IMR-90 (cell line): ENCODE results near the gene SYVN1. TPM values are rescaled to one million over a fixed set of nuclear protein-coding genes. Genes with fewer than 3 reads are reported as not detected.

ENCODE experiments used
- ATAC-seq: fragments of 200-7000 bp; cut with Tn5 transposase; 2 replicates; pipeline ENCODE4 v1.9.1; 2020; ENCODE audit warnings: low read depth, mild to moderate bottlenecking, moderate library complexity
- BruUV-seq: library from RNA; stranded (reverse); fragments of 400-500 nt; replicated peaks from 2 replicates; lab custom pipeline; 2021; lab: Mats Ljungman, UMichigan
- CTCF ChIA-PET: fragments of 300-600 bp; formaldehyde crosslinking; extraction: SDS; loops from one replicate; lab custom pipeline; 2021; ENCODE audit warnings: antibody characterized with exemption; lab: Yijun Ruan, JAX
- POLR2A ChIA-PET: fragments of 300-600 bp; sonication (Branson Sonifier 250); formaldehyde crosslinking; loops from one replicate; lab custom pipeline; 2022; ENCODE audit warnings: antibody characterized with exemption; ENCODE audit not compliant: unreplicated experiment; lab: Charles Lee
- DNase-seq: peaks from one replicate; pipeline ENCODE4 v3.0.0; 2013
- H2AFZ ChIP-seq: replicated peaks from 2 replicates; pipeline ENCODE3; 2013; ENCODE audit warnings: low read length, mild to moderate bottlenecking; ENCODE audit not compliant: poor library complexity
- H2AK5ac ChIP-seq: 2 replicates; pipeline ENCODE4 v1.6.1; 2013; ENCODE audit warnings: low read depth, low read length, inconsistent platforms
- H2AK9ac ChIP-seq: replicated peaks from 2 replicates; pipeline ENCODE3; 2013; ENCODE audit warnings: mild to moderate bottlenecking, low read depth, low read length, moderate library complexity; ENCODE audit not compliant: poor library complexity
- H2BK120ac ChIP-seq: 2 replicates; pipeline ENCODE4 v1.6.1; 2013; ENCODE audit warnings: low read depth, low read length, inconsistent platforms
- H2BK15ac ChIP-seq: 3 replicates; pipeline ENCODE4 v1.6.1; 2013; ENCODE audit warnings: low read depth, low read length, inconsistent platforms
- H2BK20ac ChIP-seq: 2 replicates; pipeline ENCODE4 v1.6.1; 2013; ENCODE audit warnings: low read depth, mild to moderate bottlenecking, inconsistent platforms, low read length, moderate library complexity
- H2BK5ac ChIP-seq: 2 replicates; pipeline ENCODE4 v1.6.1; 2013; ENCODE audit warnings: mild to moderate bottlenecking, low read depth, low read length, inconsistent platforms; ENCODE audit not compliant: poor library complexity, severe bottlenecking
- H3K14ac ChIP-seq: replicated peaks from 2 replicates; pipeline ENCODE4 v1.6.1; 2013; ENCODE audit warnings: low read depth, low read length, inconsistent platforms
- H3K18ac ChIP-seq: 2 replicates; pipeline ENCODE4 v1.6.1; 2013; ENCODE audit warnings: low read depth, low read length, control low read depth
- H3K23ac ChIP-seq: 2 replicates; pipeline ENCODE4 v1.6.1; 2013; ENCODE audit warnings: low read depth, low read length, inconsistent platforms
- H3K27ac ChIP-seq: 2 replicates; pipeline ENCODE4 v1.5.1; 2013; ENCODE audit warnings: mild to moderate bottlenecking, control low read depth, low read length; ENCODE audit not compliant: insufficient read depth
- H3K27me3 ChIP-seq: 2 replicates; pipeline ENCODE4 v1.6.1; 2013; ENCODE audit warnings: low read length; ENCODE audit not compliant: control insufficient read depth, insufficient read depth
- H3K36me3 ChIP-seq: 2 replicates; pipeline ENCODE4 v1.6.1; 2013; ENCODE audit warnings: low read length, mixed read lengths; ENCODE audit not compliant: control insufficient read depth, insufficient read depth
- H3K4ac ChIP-seq: 2 replicates; pipeline ENCODE4 v1.6.1; 2013; ENCODE audit warnings: low read depth, low read length, inconsistent platforms
- H3K4me1 ChIP-seq: 2 replicates; pipeline ENCODE4 v1.6.1; 2013; ENCODE audit warnings: low read length, mixed read lengths; ENCODE audit not compliant: control insufficient read depth, insufficient read depth
- H3K4me2 ChIP-seq: 2 replicates; pipeline ENCODE4 v1.6.1; 2013; ENCODE audit warnings: low read depth, mild to moderate bottlenecking, control low read depth, low read length, moderate library complexity
- H3K4me3 ChIP-seq: 2 replicates; pipeline ENCODE4 v1.5.1; 2013; ENCODE audit warnings: low read depth, mild to moderate bottlenecking, control low read depth, low read length, moderate library complexity; ENCODE audit not compliant: insufficient read depth
- H3K56ac ChIP-seq: 2 replicates; pipeline ENCODE4 v1.6.1; 2013; ENCODE audit warnings: low read length, inconsistent platforms; ENCODE audit not compliant: insufficient read depth; ENCODE audit errors: extremely low read depth
- H3K79me1 ChIP-seq, 2 experiments: 2 replicates each; pipeline ENCODE4 v1.6.1; 2013; ENCODE audit warnings: low read length in 2 of 2, inconsistent platforms in 1 of 2, low read depth in 1 of 2
- H3K9ac ChIP-seq: 2 replicates; pipeline ENCODE4 v1.6.1; 2013; ENCODE audit warnings: low read depth, low read length, control low read depth
- H3K9me1 ChIP-seq: 2 replicates; pipeline ENCODE4 v1.6.1; 2013; ENCODE audit warnings: low read length, inconsistent platforms; ENCODE audit not compliant: insufficient read depth
- H3K9me3 ChIP-seq: 2 replicates; pipeline ENCODE4 v1.6.1; 2013; ENCODE audit warnings: low read length; ENCODE audit not compliant: control insufficient read depth, insufficient read depth
- H4K20me1 ChIP-seq: 2 replicates; pipeline ENCODE4 v1.6.1; 2013; ENCODE audit warnings: low read length, inconsistent platforms; ENCODE audit not compliant: insufficient read depth
- H4K5ac ChIP-seq: 2 replicates; pipeline ENCODE4 v1.6.1; 2013; ENCODE audit warnings: mild to moderate bottlenecking, low read depth, low read length, control low read depth
- H4K8ac ChIP-seq, 2 experiments: 2 replicates each; pipeline ENCODE4 v1.6.1; 2013; ENCODE audit warnings: low read depth in 2 of 2, low read length in 2 of 2, control low read depth in 1 of 2, inconsistent platforms in 1 of 2
- H4K91ac ChIP-seq: 2 replicates; pipeline ENCODE4 v1.6.1; 2013; ENCODE audit warnings: low read depth, low read length, inconsistent platforms; ENCODE audit not compliant: insufficient read depth
- CEBPB ChIP-seq: IDR thresholded peaks from 2 replicates; pipeline ENCODE4 v1.6.1; 2012; ENCODE audit warnings: low read depth, low read length, improper control_type of control experiment
- FOS ChIP-seq: fragments of 150-350 bp; IDR thresholded peaks from 2 replicates; pipeline ENCODE4 v1.6.1; 2016; ENCODE audit warnings: low read depth, low read length
- MAFK ChIP-seq: IDR thresholded peaks from 2 replicates; pipeline ENCODE4 v1.6.1; 2012; ENCODE audit warnings: low read depth, low read length, improper control_type of control experiment
- RAD21 ChIP-seq: IDR thresholded peaks from 2 replicates; pipeline ENCODE4 v1.6.1; 2012; ENCODE audit warnings: low read length, improper control_type of control experiment
- RCOR1 ChIP-seq: IDR thresholded peaks from 2 replicates; pipeline ENCODE4 v1.6.1; 2012; ENCODE audit warnings: mild to moderate bottlenecking, low read length, improper control_type of control experiment; ENCODE audit not compliant: insufficient replicate concordance
- WGBS, 2 experiments: methylation state at CpG; one replicate each; pipeline versions ENCODE4 v1.1.5 to v1.1.7; 2013; ENCODE audit warnings: missing lambda C conversion rate in 2 of 2; ENCODE audit not compliant: insufficient read length in 1 of 2; ENCODE audit errors: extremely low coverage in 2 of 2; 5-methylcytosine and 5-hydroxymethylcytosine counted together
- dilution Hi-C: fragments of 300-500 bp; cut with HindIII; formaldehyde crosslinking; loops from one replicate; pipeline ENCODE4 v1.14.3; 2018; ENCODE audit warnings: low sequenced_read_pairs; ENCODE audit not compliant: unreplicated experiment
- in situ Hi-C: fragments of 300-500 bp; cut with MboI; formaldehyde crosslinking; loops from 3 replicates; pipeline ENCODE4 v1.14.3; 2019; ENCODE audit warnings: low sequenced_read_pairs, inconsistent platforms, mixed read lengths
- intact Hi-C: fragments of 100-400 bp; cut with micrococcal nuclease; formaldehyde crosslinking; loops from 2 replicates; pipeline ENCODE4 v1.10.0; 2022
- polyA plus RNA-seq, 3 experiments: library from polyadenylated mRNA; depleted of rRNA; stranded (reverse); fragments of >200 nt; gene quantifications; 2 replicates each; pipeline ENCODE4 v1.2.3, GENCODE V29; 2012; ENCODE audit warnings: low replicate concordance in 1 of 3
- total RNA-seq: library from RNA; depleted of rRNA; stranded (reverse); fragments of >200 nt; gene quantifications from 2 replicates; pipeline ENCODE4 v1.2.3, GENCODE V29; 2012

Gene SYVN1
- total and polyA plus RNA-seq, 2 of the 4 experiments (the other 2 are of a cell fraction): 9.5 to 52.9 TPM

GRCh38 chr11:65156926-65157325 is 22.6 kb upstream of the SYVN1 start:
- H3K14ac ChIP-seq: no peak overlapping the region
- H3K18ac ChIP-seq: no peak overlapping the region
- dilution Hi-C loops: no loop called here
- H2BK15ac ChIP-seq: no peak overlapping the region
- no peaks in the 10 kb centered on the region for H3K9me3 ChIP-seq
- no peak overlapping the region for H2AK5ac ChIP-seq
- H2AK9ac ChIP-seq: no peak overlapping the region
- no peak overlapping the region for H2BK5ac ChIP-seq
- H2BK20ac ChIP-seq: no peak overlapping the region
- CTCF ChIA-PET: no interaction called here
- intact Hi-C loops: no loop called here
- no peak overlapping the region for H2BK120ac ChIP-seq
- no peak overlapping the region for H3K27ac ChIP-seq
- H3K4me3 ChIP-seq: no peak overlapping the region
- in situ Hi-C loops: no loop called here
- no peak overlapping the region for H3K23ac ChIP-seq
- no peak for DNase-seq
- H4K20me1 ChIP-seq: no peaks in the 10 kb centered on the region
- no peak overlapping the region for H4K91ac ChIP-seq
- no peak overlapping the region for H4K8ac ChIP-seq
- WGBS, 2 experiments: 83% methylated on average over 2 of the region's 3 CpGs; no CpG with 5 or more reads in 1 of the 2 experiments
- H3K36me3 ChIP-seq: no peaks in the 10 kb centered on the region
- POLR2A ChIA-PET: no interaction called here
- BruUV-seq: no TSS peak
- no peak overlapping the region for H3K9ac ChIP-seq
- H3K27me3 ChIP-seq: 0 out of 2 replicates have a peak, but pooled peaks cover 2% of the 10 kb centered on the region
- H2AFZ ChIP-seq: no peak overlapping the region
- H3K56ac ChIP-seq: no peak overlapping the region
- no peak overlapping the region for H3K4ac ChIP-seq
- ATAC-seq: no peak
- H4K5ac ChIP-seq: no peak overlapping the region
- no peak overlapping the region for H3K4me2 ChIP-seq
- TF ChIP-seq RCOR1 (no peak), RAD21 (no peak), FOS (no peak), CEBPB (no peak), MAFK (no peak)
- no peaks in the 10 kb centered on the region for H3K79me1 ChIP-seq
- no peaks in the 10 kb centered on the region for H3K4me1 ChIP-seq
- no peaks in the 10 kb centered on the region for H3K9me1 ChIP-seq
